HCT116 (cell line): ENCODE results near the gene TMEM106C. TPM values are rescaled to one million over a fixed set of nuclear protein-coding genes. Genes with fewer than 3 reads are reported as not detected.

Experiments
- ATAC-seq: fragments of 200-7000 bp; cut with Tn5 transposase; 2 replicates; pipeline ENCODE4 v1.9.1; 2020; ENCODE audit warnings: mild to moderate bottlenecking, moderate library complexity
- BruUV-seq: library from RNA; stranded (reverse); fragments of 400-500 nt; replicated peaks from 2 replicates; lab custom pipeline; 2021; lab: Mats Ljungman, UMichigan
- CTCF ChIA-PET: fragments of 300-600 bp; sonication (Branson Sonifier 250); formaldehyde crosslinking; loops from one replicate; lab custom pipeline; 2021; ENCODE audit warnings: antibody characterized with exemption; lab: Charles Lee
- POLR2A ChIA-PET: fragments of 300-600, 350-600 bp; sonication (Branson Sonifier 250); formaldehyde crosslinking; loops from one replicate; lab custom pipeline; 2021; ENCODE audit warnings: antibody characterized with exemption; lab: Charles Lee
- RAD21 ChIA-PET, 2 experiments: fragments of 300-600 bp; sonication (Branson Sonifier 250); formaldehyde crosslinking; loops; one replicate each; lab custom pipeline; 2023; ENCODE audit warnings: low total read pairs in 2 of 2; ENCODE audit not compliant: uncharacterized antibody in 2 of 2, unreplicated experiment in 2 of 2, low non-redundant PET in 1 of 2; lab: Charles Lee
- DNase-seq: peaks from one replicate; pipeline ENCODE4 v3.0.0-alpha.2; 2010; ENCODE audit warnings: low read depth, low spot score
- H2AFZ ChIP-seq: fragments of 200-600 bp; shearing (Covaris generic), sonication (generic); 2 replicates; pipeline ENCODE4 v1.6.1; 2017; ENCODE audit warnings: low read depth, mixed run types, mixed read lengths, antibody characterized with exemption, low read length; ENCODE audit not compliant: poor library complexity, severe bottlenecking
- H3K27ac ChIP-seq: 2 replicates; pipeline ENCODE4 v1.5.1; 2012; ENCODE audit warnings: low read depth, low read length
- H3K27me3 ChIP-seq: fragments of 200-600 bp; sonication (generic); 2 replicates; pipeline ENCODE4 v1.6.1; 2016; ENCODE audit warnings: mixed run types, low read length, mixed read lengths; ENCODE audit not compliant: insufficient read depth
- H3K36me3 ChIP-seq, 2 experiments: fragments of 200-500 bp in 1 of 2; fragments of 200-600 bp in 1 of 2; sonication (Bioruptor generic) in 1 of 2; sonication (generic) in 1 of 2; 2 replicates each; pipeline versions ENCODE4 v1.5.1 to v1.6.1; 2014 to 2016; ENCODE audit warnings: low read length in 2 of 2, inconsistent platforms in 1 of 2, mixed read lengths in 1 of 2, mixed run types in 1 of 2; ENCODE audit not compliant: insufficient read depth in 2 of 2, control insufficient read depth in 1 of 2
- H3K4me1 ChIP-seq, 2 experiments: fragments of 200-600 bp in 1 of 2; sonication (generic) in 1 of 2; 2 replicates each; pipeline versions ENCODE4 v1.5.1 to v1.6.1; 2012 to 2017; ENCODE audit warnings: low read length in 2 of 2, inconsistent platforms in 1 of 2, mild to moderate bottlenecking in 1 of 2, mixed read lengths in 1 of 2, mixed run types in 1 of 2, moderate library complexity in 1 of 2; ENCODE audit not compliant: insufficient read depth in 2 of 2, control insufficient read depth in 1 of 2
- H3K4me2 ChIP-seq: fragments of 200-600 bp; sonication (generic); 2 replicates; pipeline ENCODE4 v1.6.1; 2017; ENCODE audit warnings: mixed run types, low read length, mixed read lengths
- H3K4me3 ChIP-seq, 2 experiments: fragments of 200-600 bp in 1 of 2; sonication (generic) in 1 of 2; replicated peaks in 1 of 2; 2 replicates each; pipeline ENCODE4 v1.5.1; 2011 to 2016; ENCODE audit warnings: low read length in 2 of 2, control low read depth in 1 of 2, low read depth in 1 of 2, mild to moderate bottlenecking in 1 of 2, mixed read lengths in 1 of 2, mixed run types in 1 of 2
- H3K79me2 ChIP-seq: fragments of 200-600 bp; sonication (generic); 2 replicates; pipeline ENCODE4 v1.6.1; 2017; ENCODE audit warnings: mild to moderate bottlenecking, mixed run types, low read length, moderate library complexity, mixed read lengths; ENCODE audit not compliant: insufficient read depth
- H3K9ac ChIP-seq: fragments of 200-600 bp; sonication (generic); 2 replicates; pipeline ENCODE4 v1.6.1; 2016; ENCODE audit warnings: low read length, mixed read lengths
- H3K9me2 ChIP-seq: fragments of 200-600 bp; sonication (generic), shearing (Covaris generic); 2 replicates; pipeline ENCODE4 v1.6.1; 2017; ENCODE audit warnings: mixed run types, mild to moderate bottlenecking, moderate library complexity; ENCODE audit not compliant: insufficient read depth
- H3K9me3 ChIP-seq, 2 experiments: fragments of 200-500 bp in 1 of 2; fragments of 200-600 bp in 1 of 2; sonication (Bioruptor generic) in 1 of 2; sonication (generic) in 1 of 2; 2 replicates each; pipeline ENCODE4 v1.6.1; 2014 to 2017; ENCODE audit warnings: low read length in 2 of 2, mixed read lengths in 2 of 2, inconsistent platforms in 1 of 2, low read depth in 1 of 2, mild to moderate bottlenecking in 1 of 2, mixed run types in 1 of 2, moderate library complexity in 1 of 2; ENCODE audit not compliant: control insufficient read depth in 1 of 2, insufficient read depth in 1 of 2
- H4K20me1 ChIP-seq: fragments of 200-600 bp; sonication (generic), shearing (Covaris generic); 2 replicates; pipeline ENCODE4 v1.6.1; 2017; ENCODE audit warnings: mixed run types, mild to moderate bottlenecking, moderate library complexity; ENCODE audit not compliant: insufficient read depth
- ATF3 ChIP-seq: IDR thresholded peaks from 2 replicates; pipeline ENCODE4 v1.6.1; 2012
- ELF1 ChIP-seq: IDR thresholded peaks from 2 replicates; pipeline ENCODE4 v1.6.1; 2012; ENCODE audit warnings: low read depth, borderline replicate concordance
- POLR2AphosphoS5 ChIP-seq: IDR thresholded peaks from 2 replicates; pipeline ENCODE4 v1.6.1; 2011; ENCODE audit warnings: mild to moderate bottlenecking, low read depth, low read length, moderate library complexity
- SIN3A ChIP-seq: IDR thresholded peaks from 2 replicates; pipeline ENCODE4 v1.6.1; 2012; ENCODE audit warnings: low read depth
- TCF7L2 ChIP-seq: IDR thresholded peaks from 2 replicates; pipeline ENCODE4 v1.7.0; 2011; ENCODE audit warnings: borderline replicate concordance, inconsistent platforms; ENCODE audit not compliant: insufficient read depth, insufficient read length; ENCODE audit errors: extremely low read depth
- ZBTB33 ChIP-seq: IDR thresholded peaks from 2 replicates; pipeline ENCODE4 v1.6.1; 2011; ENCODE audit warnings: mild to moderate bottlenecking, low read length, moderate library complexity; ENCODE audit not compliant: insufficient replicate concordance; ENCODE audit errors: extremely low read depth
- intact Hi-C: fragments of 100-400 bp; cut with micrococcal nuclease; formaldehyde crosslinking; loops from 2 replicates; pipeline ENCODE4 v1.10.0; 2022
- total RNA-seq: library from RNA; stranded (reverse); gene quantifications from one replicate; pipeline ENCODE4 v1.2.1, GENCODE V29; 2021; ENCODE audit not compliant: unreplicated experiment

Gene TMEM106C
- total RNA-seq, 1 experiment from 2014 or later, result 94.7 TPM

- no peak for TF ChIP-seq SIN3A
- TF ChIP-seq ELF1, result no peak
- no peak for TF ChIP-seq TCF7L2
- TF ChIP-seq ATF3, result no peak
- TF ChIP-seq POLR2AphosphoS5, result no peak
Measured at GRCh38 chr12:47962198-47962597, 1.2 kb upstream of the TMEM106C start (continued).

- Histone ChIP-seq H3K9me3 (no peaks in the 10 kb centered on the region), H3K4me2 (peak overlapping the region; percentile 94), H3K4me1 (peaks cover 3 to 13% of the 10 kb centered on the region in 2 experiments; a peak in 3 of 4 replicates), H3K79me2 (no peaks in the 10 kb centered on the region)
- intact Hi-C loops, result loop anchor here (5.0 kb wide), 2 partner anchors 203 to 223 kb away; no protein-coding TSS in a partner anchor
- ATAC-seq, result peak; percentile 4; the same call in 1 of the 2 replicates
- CTCF ChIA-PET, result interaction anchor here (0.5 to 2.0 kb wide), 8 partner anchors 12 to 490 kb away, joined by 3 to 15 read pairs (median 5); partner anchors contain the start of gene VDR
- TF ChIP-seq SIN3A, result no peak
- TF ChIP-seq ZBTB33, result no peak
- TF ChIP-seq, all 23 proteins: peak for 0
- DNase-seq, result no peak
- no peak overlapping the region for H3K27ac ChIP-seq
- peak overlapping the region; percentile 70 for H3K9ac ChIP-seq
- H4K20me1 ChIP-seq, result no peaks in the 10 kb centered on the region
- TSS peak; percentile 45 for BruUV-seq
- H3K9me2 ChIP-seq, result no peaks in the 10 kb centered on the region
- peaks cover 20 to 25% of the 10 kb centered on the region in 2 experiments; a peak in 3 of 4 replicates for H3K36me3 ChIP-seq
- no peaks in the 10 kb centered on the region for H3K27me3 ChIP-seq
- peak overlapping the region; percentile 79 to 80 for H3K4me3 ChIP-seq
- RAD21 ChIA-PET, result no interaction called here
- no peak overlapping the region for H2AFZ ChIP-seq
- POLR2A ChIA-PET, result no interaction called here
Measured at GRCh38 chr12:47964106-47964728, 821 bp downstream of the TMEM106C start.
